Measurements from ENCODE around the gene KLK12. TPM values are rescaled to one million over a fixed set of nuclear protein-coding genes. Genes with fewer than 3 reads are reported as not detected.

Gene KLK12
- total RNA-seq, 1 donor from 2014 or later = not detected

- no peaks in the 10 kb centered on the region for H3K36me3 Mint-ChIP-seq (ENCODE audit: low read depth)
- no peak within 1 kb of the TSS for H3K4me3 Mint-ChIP-seq
- H3K27me3 Mint-ChIP-seq (ENCODE audit: low read depth) = peaks cover 49% of the 10 kb centered on the region
- H3K4me1 Mint-ChIP-seq = no peaks in the 10 kb centered on the region
- H3K9me3 Mint-ChIP-seq = peaks cover 5% of the 10 kb centered on the region
- DNase-seq (ENCODE audit: low read depth, low spot score) = no peak
- H3K27ac Mint-ChIP-seq (ENCODE audit: unreplicated experiment) = no peak within 1 kb of the TSS
- TF ChIP-seq CTCF (conservative IDR thresholded peaks at IDR 0.05) = no peak
Observed at GRCh38 chr19:51026554-51026831, 8.3 kb downstream of the KLK12 start, which contains the start of gene KLK11. Gene KLK11, minus strand, starts transcription at chr19:51026616. Its CDS starts 985 bp downstream, at chr19:51025631.

- Mint-ChIP-seq H3K9me3 (peaks cover under 1% of the 10 kb centered on the region), H3K4me3 (no peak overlapping the region), H3K36me3 (ENCODE audit: low read depth) (no peaks in the 10 kb centered on the region), H3K27me3 (ENCODE audit: low read depth) (peaks cover 51% of the 10 kb centered on the region), H3K27ac (ENCODE audit: unreplicated experiment) (no peak overlapping the region), H3K4me1 (no peaks in the 10 kb centered on the region)
- no peak for TF ChIP-seq CTCF (conservative IDR thresholded peaks at IDR 0.05)
- no peak for DNase-seq (ENCODE audit: low read depth, low spot score)
Observed at GRCh38 chr19:51025809-51026553, 8.8 kb downstream of the KLK12 start.

GRCh38 chr19:51025401-51025800 is 9.4 kb downstream of the KLK12 start:
- no peak overlapping the region for H3K27ac Mint-ChIP-seq (ENCODE audit: unreplicated experiment)
- H3K4me3 Mint-ChIP-seq = no peak overlapping the region
- no peak for TF ChIP-seq CTCF (conservative IDR thresholded peaks at IDR 0.05)
- H3K4me1 Mint-ChIP-seq = no peaks in the 10 kb centered on the region
- H3K9me3 Mint-ChIP-seq = no peaks in the 10 kb centered on the region
- no peak for DNase-seq (ENCODE audit: low read depth, low spot score)
- peaks cover 57% of the 10 kb centered on the region for H3K27me3 Mint-ChIP-seq (ENCODE audit: low read depth)
- no peaks in the 10 kb centered on the region for H3K36me3 Mint-ChIP-seq (ENCODE audit: low read depth)

GRCh38 chr19:51024924-51025323 is 9.9 kb downstream of the KLK12 start:
- DNase-seq (ENCODE audit: low read depth, low spot score) = no peak
- Mint-ChIP-seq H3K27me3 (ENCODE audit: low read depth) (peaks cover 61% of the 10 kb centered on the region), H3K4me3 (no peak overlapping the region), H3K9me3 (no peaks in the 10 kb centered on the region), H3K4me1 (no peaks in the 10 kb centered on the region), H3K36me3 (ENCODE audit: low read depth) (no peaks in the 10 kb centered on the region), H3K27ac (ENCODE audit: unreplicated experiment) (no peak overlapping the region)
- no peak for TF ChIP-seq CTCF (conservative IDR thresholded peaks at IDR 0.05)

- no peak for TF ChIP-seq CTCF (conservative IDR thresholded peaks at IDR 0.05)
- no peak overlapping the region for H3K4me3 Mint-ChIP-seq
- H3K9me3 Mint-ChIP-seq = no peaks in the 10 kb centered on the region
- H3K4me1 Mint-ChIP-seq = no peaks in the 10 kb centered on the region
- H3K27me3 Mint-ChIP-seq (ENCODE audit: low read depth) = peaks cover 67% of the 10 kb centered on the region
- DNase-seq (ENCODE audit: low read depth, low spot score) = no peak
- H3K27ac Mint-ChIP-seq (ENCODE audit: unreplicated experiment) = no peak overlapping the region
- H3K36me3 Mint-ChIP-seq (ENCODE audit: low read depth) = no peaks in the 10 kb centered on the region
Observed at GRCh38 chr19:51023946-51024345, 10.9 kb downstream of the KLK12 start.
